ENCODE results near the gene CEP192.
"Not testable (repeated sequence)": the region's sequence is repeated elsewhere in the genome, so short reads cannot be mapped to it uniquely, and the experiment has no call there.

The CEP192 gene

DNA sequence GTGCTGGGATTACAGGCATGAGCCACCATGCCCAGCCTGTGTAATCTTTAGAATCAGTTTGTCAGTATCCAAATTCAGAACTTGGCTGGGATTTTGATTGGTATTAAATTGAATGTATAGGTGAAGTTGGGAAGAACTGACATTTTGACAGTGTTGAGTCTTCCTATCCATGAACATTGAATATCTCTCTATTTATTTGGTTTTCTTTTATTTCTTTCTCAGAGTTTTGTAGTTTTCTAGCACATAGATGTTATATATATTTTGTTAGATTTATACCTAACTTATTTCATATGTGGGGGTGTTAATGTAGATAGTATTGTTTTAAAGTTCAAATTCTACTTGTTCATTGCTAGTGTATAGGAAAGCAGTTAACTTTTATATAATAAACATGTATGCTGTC lies 31.5 kb downstream of the CEP192 start:
- no peak for DNase-seq (ENCODE audit: low read depth in 2 of 3, low spot score in 2 of 3)

DNA sequence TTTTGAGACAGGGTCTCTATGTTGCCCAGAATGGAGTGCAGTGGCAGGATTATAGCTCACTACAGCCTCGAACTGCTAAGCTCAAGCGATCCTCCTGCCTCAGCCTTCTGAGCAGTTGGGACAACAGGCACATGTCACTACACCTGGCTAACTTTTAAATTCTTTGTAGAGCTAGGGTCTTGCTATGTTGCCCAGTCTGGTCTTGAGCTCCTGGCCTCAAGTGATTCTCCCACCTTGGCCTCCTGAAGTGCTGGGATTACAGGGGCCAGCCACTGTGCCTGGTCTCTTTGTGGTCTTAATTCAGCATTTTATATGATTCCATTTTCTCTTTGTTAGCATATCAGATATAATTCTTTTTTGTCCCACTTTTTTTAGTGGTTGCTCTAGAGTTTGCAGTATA lies 34.1 kb downstream of the CEP192 start:
- DNase-seq (ENCODE audit: low read depth in 2 of 3, low spot score in 2 of 3), result no peak

DNA sequence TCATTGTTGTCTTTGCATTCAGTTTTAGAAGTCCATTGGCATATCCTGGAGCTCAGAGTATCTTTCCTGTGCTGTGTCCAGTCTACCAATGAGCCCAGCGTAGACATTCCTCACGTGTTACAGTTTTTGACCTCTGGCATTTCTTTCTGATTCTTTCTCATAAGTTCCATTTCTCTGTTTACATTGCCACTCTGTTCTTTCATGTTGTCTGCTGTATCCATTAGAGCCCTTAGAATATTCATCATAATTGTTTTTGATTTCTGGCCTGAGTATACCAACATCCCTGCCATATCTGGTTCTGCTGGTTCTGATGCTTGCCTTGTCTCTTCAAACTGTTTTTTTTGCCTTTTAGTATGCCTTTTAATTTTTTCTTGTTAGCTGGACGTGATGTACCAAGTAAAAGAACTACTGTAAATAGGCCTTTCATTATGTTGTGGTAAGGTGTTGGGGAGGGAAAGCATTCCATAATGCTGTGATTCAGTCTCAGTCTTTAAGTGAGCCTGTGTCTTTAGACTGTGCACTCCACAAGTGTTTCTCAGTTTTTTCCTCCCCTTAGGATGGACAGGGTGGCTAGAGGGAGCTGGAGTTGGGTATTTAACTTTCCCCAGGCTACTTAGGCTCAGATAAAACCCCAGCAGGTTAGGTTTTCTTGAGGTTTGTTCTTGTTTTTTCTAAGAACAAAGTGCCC lies 35.6 kb downstream of the CEP192 start:
- DNase-seq (ENCODE audit: low read depth in 2 of 3, low spot score in 2 of 3), result no peak

DNA sequence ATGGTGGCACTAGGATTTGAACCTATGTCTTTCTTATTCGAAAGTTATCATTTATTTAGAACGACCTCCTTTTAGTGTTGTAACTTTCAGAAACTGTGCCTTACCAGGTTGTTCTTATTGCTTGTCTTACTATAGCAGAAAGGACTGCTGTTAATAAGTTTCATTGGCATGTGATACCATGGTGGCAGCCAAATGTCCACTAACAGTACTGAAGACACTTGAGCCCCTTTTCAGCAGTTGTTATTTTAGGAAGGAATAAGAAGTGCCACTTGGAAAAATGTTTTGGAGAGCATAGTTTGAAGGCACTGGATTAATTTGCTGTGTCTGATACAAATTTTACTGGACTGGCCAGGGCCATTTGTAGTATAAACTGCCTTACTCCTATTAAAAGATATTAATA lies 37.7 kb downstream of the CEP192 start:
- DNase-seq (ENCODE audit: low read depth in 2 of 3, low spot score in 2 of 3), result no peak

DNA sequence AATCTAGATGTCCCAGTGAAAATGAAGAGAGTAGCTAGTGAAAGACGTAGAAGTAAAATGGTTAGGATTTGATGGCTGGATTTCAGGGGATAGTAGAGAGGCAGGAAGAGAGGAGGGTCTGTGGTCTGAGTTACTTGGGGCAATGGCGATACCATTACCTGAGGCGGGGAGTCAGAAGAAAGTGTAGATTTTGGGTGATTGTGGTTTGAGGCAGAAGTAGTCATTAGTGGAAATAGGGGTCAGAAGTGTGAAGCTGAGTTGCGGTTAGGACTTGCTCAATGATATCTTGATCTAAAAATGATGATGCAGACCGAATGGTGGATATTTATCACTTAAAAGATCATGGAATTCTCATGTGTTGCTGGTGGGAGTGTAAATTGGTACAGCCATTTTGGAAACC lies 41.0 kb downstream of the CEP192 start:
- no peak for DNase-seq (ENCODE audit: low read depth in 2 of 3, low spot score in 2 of 3)

DNA sequence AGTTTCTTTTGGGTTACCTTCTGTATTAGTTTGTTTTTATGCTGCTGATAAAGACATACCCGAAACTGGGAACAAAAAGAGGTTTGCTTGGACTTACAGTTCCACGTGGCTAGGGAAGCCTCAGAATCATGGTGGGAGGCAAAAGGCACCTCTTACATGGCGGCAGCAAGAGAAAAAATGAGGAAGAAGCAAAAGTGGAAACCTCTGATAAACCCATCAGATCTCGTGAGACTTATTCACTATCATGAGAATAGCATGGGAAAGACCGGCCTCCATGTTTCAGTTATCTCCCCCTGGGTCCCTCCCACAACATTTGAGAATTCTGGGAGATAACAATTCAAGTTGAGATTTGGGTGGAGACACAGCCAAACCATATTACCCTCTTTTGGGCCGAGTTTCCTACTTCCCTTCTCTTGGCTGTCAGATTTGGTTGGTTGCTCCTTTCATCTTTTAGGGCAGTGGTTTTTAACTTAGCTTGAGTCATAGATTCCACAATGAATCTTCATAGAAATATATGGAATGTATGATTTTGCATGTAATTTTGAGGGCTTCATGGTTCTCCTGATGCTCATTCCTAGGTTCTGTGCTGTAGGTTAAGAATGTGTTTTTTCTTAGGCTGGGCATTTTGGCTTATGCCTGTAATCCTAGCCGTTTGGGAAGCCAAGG lies 44.2 kb downstream of the CEP192 start:
- no peak for DNase-seq (ENCODE audit: low read depth in 2 of 3, low spot score in 2 of 3)

DNA sequence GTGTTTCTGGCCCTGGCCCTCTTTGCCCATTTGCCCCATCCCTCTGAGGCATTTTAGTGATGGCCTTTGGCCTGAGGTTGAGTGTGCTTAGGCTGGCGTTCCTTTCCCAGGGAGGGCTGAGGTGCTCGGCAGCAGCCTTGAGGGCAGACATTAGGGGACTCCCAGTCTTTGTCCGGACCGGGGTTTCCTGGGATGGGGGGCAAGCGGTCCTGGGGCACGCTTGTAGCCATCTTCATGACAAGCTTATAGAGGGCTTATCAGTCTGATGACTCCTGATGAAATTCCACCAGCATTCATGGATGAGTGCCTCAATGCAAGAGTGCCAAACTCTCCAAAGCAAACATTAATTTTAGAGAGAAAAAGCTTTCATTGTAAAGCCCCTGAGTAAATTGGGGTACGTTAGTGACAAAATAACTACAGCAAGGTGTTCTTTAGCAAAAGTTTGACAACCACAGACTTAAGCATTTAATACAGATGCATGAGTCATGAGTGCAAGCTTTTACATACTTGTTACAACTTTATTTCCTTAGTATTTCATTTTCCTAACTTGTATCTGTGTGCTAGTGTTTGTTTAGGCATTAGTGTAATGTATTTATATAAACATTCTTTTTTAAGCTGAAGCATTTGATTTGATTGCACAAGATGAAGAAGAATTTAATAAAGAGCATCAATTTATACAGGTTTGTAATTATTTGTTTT lies 45.6 kb downstream of the CEP192 start:
- no peak for DNase-seq (ENCODE audit: low read depth in 2 of 3, low spot score in 2 of 3)

DNA sequence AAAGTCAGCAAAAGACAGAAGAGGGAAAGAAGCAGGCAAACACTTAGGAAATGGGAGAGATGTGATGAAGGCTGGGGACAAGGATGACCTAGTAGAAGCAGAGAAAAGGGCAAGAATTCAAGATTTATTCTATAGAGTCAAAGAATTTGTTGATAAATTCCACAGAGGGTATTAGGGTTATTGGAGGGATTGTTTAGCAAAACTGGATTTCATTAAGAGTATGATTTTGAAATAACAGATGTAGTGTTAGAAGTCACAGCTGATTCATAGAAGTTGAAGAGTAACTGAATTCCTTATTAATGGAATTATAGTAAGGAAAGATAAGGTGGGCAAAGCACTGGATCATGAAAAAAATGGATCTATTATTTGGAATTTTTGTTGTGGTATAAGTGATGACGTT lies 48.6 kb downstream of the CEP192 start:
- no peak for DNase-seq (ENCODE audit: low read depth in 2 of 3, low spot score in 2 of 3)

DNA sequence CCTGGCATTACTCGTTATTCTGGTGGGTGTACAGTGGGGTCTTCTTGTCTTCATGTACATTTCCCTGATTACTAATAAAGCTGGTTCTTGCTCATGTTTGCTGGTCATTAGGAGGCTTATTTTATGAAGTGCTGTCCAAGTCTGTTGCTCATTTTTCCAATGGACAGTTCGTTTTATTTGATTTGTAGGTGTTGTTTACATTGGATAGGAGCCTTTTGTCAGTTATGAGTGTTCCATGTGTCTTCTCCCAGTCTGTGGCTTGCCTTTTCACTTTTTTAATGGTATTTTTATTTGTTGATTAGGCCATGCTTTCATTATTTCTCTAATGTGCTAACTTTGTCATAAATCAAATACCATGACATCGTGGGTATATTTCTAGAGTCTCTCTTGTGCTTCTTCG lies 51.9 kb downstream of the CEP192 start:
- DNase-seq (ENCODE audit: low read depth in 2 of 3, low spot score in 2 of 3), result no peak

DNA sequence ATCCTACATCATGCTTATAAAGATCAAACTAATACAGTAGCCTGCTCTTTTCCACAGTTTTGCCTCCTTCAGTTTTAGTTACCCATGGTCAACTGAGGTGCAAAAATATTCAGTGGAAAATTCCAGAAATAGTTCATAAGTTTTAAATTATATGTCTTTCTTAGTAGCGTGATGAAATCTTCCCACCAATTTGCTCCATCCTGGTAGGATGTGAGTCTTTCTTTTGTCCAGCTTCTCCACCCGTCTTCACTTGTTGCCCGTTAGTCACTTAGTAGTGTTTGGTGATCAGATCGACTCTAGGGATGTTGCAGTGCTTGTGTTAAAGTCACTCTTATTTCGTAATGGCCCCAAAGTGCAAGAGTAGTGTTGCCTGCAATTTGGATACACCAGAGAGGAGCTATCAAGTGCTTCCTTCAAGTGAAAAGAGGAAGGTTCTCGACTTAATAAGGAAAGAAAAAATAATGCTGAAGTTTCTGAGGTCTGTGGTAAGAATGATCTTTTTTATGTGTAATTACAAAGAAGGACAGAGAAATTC lies 57.0 kb downstream of the CEP192 start:
- DNase-seq (ENCODE audit: low read depth in 2 of 3, low spot score in 2 of 3), result no peak

DNA sequence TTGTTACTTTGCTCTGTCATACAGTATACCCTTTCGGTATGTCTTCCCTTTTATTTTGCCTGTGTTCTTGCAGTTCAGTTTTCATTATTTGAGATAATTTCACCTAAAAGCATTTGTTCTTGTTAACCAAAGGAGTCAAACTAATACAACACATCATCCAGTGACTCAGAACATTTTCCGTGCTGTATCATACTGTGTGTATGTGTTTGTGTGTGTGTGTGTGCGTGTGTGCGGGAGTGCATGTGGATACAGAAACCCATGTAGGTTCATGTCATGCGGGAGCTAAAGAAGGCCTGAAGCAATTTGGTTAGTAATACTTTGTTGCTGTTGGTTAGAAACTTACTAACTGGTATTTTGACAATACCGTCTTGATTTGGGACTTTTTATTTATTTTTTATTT lies 60.0 kb downstream of the CEP192 start:
- DNase-seq (ENCODE audit: low read depth in 2 of 3, low spot score in 2 of 3), result no peak

DNA sequence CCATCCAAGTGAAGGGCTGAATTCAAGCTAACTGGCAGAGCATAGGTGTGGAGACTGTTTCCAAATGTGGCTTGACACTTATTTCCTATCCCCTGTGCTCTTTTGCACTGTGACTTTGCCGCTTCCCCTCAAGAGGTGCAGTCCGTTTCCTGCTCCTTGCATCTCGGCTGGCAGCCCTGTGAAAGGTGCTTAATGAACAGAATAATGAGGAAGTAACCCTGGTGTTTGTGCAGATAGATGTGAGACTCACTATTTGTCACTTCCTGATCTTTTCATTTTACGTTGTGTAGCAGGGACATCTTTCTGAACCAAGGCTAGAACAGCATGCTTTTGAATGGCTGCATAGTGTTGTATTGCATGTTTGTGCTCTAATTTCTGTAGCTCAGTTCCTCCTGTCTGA lies 60.8 kb downstream of the CEP192 start:
- no peak for DNase-seq (ENCODE audit: low read depth in 2 of 3, low spot score in 2 of 3)

DNA sequence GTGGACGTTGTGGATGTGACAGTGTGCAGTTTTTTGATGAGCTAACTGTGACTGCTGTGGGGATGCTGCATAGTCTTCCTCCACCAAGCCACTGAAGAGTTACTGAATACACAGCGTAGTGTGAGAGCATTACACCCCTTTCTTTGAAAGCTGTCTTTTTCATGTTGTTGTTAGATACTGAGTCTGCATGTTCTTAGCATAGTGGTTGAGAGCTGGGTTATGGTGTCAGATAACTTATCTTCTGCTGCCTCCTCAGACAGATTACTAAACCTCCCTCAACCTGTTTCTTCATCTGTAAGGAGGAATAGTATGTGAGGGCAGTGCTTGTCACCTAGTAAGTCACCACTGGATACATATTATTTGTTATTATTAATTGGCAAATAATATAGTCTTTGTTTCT lies 63.2 kb downstream of the CEP192 start:
- DNase-seq (ENCODE audit: low read depth in 2 of 3, low spot score in 2 of 3), result no peak

DNA sequence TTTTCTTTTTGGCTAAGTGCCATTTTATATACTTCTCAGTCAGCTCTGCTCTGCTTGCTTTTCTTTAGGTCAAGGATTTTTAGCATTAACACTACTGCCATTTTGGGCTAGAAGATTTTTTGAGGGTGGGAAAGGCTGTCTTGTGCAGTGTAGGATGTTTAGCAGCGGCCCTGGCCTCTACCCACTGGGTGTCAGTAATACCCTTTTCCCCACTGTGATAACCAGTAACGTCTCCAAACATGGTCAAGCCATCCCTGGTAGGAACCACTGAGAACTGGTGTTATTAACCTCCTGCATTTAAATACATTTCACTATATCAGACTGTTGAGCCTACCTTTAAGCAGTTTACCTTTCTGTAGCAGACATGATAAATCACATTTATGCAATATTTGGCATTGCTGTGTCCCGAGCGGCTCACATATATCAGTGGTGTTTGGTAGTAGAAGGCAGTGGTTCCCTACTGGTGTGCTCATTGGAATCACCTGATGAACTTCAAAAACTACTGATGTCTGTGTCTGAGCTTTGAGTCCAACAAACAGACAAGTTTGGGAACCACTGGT lies 70.5 kb downstream of the CEP192 start:
- DNase-seq (ENCODE audit: low read depth in 2 of 3, low spot score in 2 of 3), result no peak

DNA sequence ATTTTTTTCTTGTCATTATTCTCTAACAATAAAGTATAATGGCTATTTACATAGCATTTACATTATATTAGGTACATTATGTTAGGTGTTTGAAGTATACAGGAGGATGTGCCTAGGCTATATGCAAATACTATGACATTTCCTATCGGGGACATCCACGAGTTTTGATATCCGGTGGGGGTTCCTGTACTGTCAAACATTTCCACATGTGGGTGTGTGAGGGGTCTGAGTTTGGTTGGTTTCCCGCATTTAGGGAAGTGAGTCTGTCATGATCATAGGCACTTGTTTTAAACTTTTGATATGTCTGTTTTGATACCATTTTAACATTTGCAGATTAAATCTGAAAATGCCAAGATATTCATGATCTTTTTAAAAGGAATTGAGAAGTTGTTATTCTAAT lies 76.0 kb downstream of the CEP192 start:
- DNase-seq (ENCODE audit: low read depth in 2 of 3, low spot score in 2 of 3), result no peak

DNA sequence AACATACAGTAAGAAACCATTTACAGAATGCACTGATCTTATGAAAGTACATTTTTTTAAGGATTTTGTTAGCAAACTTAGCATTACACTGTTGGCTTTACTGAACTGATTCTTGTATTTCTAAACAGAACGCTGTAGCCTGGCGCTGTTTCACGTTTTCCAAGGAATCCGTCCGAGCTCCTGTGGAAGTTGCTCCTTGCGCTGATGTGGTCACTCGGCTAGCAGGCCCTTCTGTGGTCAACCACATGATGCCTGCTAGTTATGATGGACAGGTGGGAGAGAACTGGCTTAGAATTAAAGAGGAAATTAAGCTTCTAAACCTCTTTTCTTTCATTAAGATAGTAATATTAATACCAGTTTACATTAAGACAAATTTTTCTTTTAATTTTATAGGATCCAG lies 76.8 kb downstream of the CEP192 start:
- DNase-seq (ENCODE audit: low read depth in 2 of 3, low spot score in 2 of 3), result no peak

DNA sequence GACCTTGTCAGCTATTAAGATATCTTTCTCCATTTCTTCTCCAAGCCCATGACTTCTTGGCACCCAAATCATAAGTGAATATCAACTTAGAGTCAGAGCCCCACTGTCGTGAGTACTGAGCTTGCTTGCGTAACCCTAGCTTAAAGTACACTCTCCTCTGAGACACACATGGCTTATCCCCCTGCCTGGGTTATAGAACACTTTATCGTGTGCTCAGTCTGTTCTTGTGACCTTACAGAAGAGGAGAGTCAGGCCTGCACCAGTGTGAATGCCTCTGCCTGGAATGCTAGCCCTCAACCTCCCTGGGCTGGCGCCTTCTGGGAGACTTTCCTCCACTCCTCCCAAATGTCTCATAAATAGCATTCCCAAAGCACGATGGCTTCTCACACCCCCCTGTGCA lies 79.3 kb downstream of the CEP192 start:
- no peak for DNase-seq (ENCODE audit: low read depth in 2 of 3, low spot score in 2 of 3)

DNA sequence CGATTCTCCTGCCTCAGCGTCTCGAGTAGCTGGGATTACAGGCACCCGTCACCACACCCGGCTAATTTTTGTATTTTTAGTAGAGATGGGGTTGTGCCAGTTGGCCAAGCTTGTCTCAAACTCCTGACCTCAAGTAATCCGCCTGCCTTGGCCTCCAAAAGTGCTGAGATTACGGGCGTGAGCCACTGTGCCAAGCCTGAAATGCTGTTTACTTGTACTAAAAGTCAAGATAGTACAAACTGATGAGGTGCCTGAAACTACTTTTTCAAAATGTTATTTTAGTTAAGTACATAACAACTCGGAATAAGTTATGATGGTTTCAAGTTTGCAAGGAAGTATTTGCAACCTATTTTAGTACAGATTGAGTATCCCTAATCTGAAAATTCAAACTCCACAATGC lies 85.7 kb downstream of the CEP192 start:
- no peak for DNase-seq (ENCODE audit: low read depth in 2 of 3, low spot score in 2 of 3)

DNA sequence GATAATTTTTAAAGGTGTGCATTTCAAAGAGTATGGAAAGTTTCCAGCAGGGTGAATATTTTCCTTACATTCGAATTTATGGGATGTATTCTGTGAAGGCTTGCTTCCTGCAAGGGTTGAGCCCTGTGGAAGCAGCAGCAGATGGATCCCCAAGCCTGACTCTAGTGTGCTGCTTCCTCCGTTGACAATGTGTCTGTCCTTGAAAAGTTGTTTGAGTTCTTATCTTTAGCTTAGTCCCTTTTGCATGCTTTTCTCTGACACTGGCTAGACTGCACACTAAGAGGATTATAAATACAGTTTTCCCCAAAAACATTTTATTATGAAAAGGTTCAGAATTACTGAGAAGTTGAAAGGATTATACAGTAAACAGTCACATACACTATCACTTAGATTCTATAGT lies 86.3 kb downstream of the CEP192 start:
- no peak for DNase-seq (ENCODE audit: low read depth in 2 of 3, low spot score in 2 of 3)

DNA sequence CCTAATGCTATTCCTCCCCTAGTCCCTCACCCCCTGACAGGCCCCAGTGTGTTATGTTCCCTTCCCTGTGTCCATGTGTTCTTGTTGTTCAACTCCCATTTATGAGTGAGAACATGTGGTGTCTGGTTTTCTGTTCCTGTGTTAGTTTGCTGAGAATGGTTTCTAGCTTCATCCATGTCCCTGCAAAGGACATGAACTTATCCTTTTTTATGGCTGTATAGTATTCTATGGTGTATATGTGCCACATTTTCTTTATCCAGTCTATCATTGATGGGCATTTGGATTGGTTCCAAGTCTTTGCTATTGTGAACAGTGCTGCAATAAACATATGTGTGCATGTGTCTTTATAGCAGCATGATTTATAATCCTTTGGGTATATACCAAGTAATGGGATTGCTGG lies 86.9 kb downstream of the CEP192 start:
- not testable (repeated sequence) for DNase-seq (ENCODE audit: low read depth in 2 of 3, low spot score in 2 of 3)

DNA sequence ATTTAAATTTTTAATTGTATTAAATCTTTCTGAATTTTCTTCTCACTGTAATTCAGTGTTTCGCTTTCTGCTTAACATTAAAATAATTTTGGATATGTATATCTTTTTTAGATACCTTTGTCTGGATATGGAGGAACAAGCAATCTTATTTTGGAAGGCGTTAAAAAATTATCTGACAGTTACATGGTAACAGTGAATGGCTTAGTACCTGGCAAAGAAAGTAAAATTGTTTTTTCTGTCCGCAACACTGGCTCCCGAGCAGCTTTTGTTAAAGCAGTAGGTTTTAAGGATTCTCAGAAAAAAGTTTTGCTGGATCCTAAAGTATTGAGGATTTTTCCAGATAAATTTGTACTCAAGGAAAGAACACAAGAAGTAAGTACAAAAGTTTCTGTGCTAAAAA lies 95.7 kb downstream of the CEP192 start:
- no peak for DNase-seq (ENCODE audit: low read depth in 2 of 3, low spot score in 2 of 3)

DNA sequence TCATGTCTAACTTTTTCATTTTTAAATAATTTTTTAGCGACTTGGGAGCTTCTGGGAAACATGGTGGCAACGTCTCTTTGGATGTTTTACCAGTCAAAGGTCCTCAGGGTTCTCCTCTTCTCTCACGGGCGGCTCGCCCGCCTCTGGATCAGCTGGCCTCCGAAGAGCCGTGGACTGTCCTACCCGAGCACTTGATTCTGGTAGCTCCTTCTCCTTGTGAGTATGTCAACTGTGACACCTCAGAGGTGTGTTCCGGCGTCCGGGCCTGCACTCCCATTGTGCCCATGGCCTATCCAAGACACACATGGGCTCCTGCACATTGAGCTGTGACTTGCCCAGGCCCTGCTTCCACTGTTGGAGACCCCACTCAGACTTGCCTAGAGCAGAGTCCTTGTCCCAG lies 104.3 kb downstream of the CEP192 start:
- no peak for DNase-seq (ENCODE audit: low read depth in 2 of 3, low spot score in 2 of 3)
